Measurements from ENCODE around the gene MAML2. TPM values are rescaled to one million over a fixed set of nuclear protein-coding genes. Genes with fewer than 3 reads are reported as not detected.

MAML2 gene
- total RNA-seq, 1 donor from 2014 or later = 31.5 TPM

DNA sequence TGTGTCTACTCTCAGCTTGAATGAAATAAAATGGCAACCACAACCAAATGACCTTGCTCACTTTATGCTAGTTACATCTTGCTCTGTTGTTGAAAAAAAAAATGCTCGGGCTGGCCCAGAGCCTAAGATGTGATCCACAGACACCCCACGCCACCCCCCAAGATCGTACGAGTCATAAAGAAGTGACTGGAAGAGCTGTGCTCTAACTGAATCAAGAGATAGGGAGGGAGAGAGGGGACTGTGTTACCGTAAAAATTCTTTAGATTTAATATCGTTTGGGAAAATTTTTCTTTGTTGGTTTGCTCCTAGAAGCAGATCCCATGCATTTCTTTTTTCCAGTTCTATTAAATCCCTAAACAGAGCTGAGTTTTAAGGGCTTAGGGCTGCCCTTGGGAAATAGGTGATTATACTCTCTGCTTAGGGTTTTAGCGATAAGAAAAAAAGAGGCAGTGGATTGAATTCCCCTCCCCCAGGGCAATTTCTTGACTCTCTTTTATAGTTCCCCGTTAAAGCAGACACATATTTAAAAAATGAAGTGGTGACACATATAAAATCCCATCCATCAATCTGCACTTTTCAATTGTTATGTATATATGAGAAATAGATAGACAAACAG is 14.5 kb downstream of the MAML2 start:
- no peak overlapping the region for H3K4me3 ChIP-seq
- peaks cover 74% of the 10 kb centered on the region for H3K4me1 ChIP-seq
- H3K9me3 ChIP-seq = no peaks in the 10 kb centered on the region
- no peak for ATAC-seq
- DNase-seq = no peak
- TF ChIP-seq, protein P1, sequence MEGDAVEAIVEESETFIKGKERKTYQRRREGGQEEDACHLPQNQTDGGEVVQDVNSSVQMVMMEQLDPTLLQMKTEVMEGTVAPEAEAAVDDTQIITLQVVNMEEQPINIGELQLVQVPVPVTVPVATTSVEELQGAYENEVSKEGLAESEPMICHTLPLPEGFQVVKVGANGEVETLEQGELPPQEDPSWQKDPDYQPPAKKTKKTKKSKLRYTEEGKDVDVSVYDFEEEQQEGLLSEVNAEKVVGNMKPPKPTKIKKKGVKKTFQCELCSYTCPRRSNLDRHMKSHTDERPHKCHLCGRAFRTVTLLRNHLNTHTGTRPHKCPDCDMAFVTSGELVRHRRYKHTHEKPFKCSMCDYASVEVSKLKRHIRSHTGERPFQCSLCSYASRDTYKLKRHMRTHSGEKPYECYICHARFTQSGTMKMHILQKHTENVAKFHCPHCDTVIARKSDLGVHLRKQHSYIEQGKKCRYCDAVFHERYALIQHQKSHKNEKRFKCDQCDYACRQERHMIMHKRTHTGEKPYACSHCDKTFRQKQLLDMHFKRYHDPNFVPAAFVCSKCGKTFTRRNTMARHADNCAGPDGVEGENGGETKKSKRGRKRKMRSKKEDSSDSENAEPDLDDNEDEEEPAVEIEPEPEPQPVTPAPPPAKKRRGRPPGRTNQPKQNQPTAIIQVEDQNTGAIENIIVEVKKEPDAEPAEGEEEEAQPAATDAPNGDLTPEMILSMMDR (IDR thresholded peaks at IDR 0.05) = no peak
- peak overlapping the region; percentile 54 for H3K27ac ChIP-seq
- H3K36me3 ChIP-seq = no peaks in the 10 kb centered on the region
- intact Hi-C loops (cut with DNase I) = no loop called here
- H3K27me3 ChIP-seq (ENCODE audit: low read depth) = no peaks in the 10 kb centered on the region

DNA sequence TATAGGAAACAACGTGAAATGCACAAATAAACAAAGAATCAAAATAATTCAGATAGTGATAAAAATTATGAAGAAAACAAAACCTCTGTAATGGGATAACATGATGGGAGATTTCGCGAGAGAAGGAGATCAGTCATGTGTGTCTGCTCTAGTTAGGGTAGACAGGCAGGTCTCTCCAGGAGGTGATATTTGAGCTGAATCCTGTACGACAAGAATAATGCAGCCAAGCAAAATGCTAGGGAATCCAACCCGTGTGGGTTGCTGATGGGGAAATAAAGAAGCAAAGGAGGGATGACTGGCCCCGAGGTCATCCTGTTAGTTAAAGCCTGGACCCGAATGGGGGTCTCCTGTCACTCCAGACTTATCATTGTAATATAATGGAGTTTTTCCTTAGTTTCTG is 16.0 kb downstream of the MAML2 start:
- no peak for ATAC-seq
- Histone ChIP-seq H3K4me1 (peaks cover 67% of the 10 kb centered on the region), H3K36me3 (no peaks in the 10 kb centered on the region), H3K9me3 (no peaks in the 10 kb centered on the region), H3K27ac (no peak overlapping the region), H3K4me3 (no peak overlapping the region), H3K27me3 (ENCODE audit: low read depth) (no peaks in the 10 kb centered on the region)
- TF ChIP-seq, protein P1 (IDR thresholded peaks at IDR 0.05) = no peak
- no peak for DNase-seq
- intact Hi-C loops (cut with DNase I) = no loop called here

DNA sequence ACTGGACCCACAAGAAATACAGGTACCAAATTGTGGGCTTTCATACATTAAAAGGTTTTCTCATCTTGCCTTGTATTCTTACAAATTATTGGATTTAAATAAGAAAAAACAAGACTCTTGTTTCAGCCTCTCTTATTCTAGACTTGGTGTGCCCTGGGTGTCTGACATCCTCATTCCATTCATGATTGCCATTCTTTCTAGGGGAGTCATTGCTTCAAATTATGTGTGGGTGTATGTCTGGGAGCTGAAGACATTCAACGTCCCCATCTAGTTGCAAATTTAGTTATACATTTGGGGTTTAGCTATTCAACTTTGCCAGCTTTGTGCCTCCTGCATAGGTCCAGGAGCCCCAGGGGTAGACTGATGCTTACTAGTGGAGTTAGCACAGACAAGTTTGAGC is 18.1 kb downstream of the MAML2 start:
- peak; percentile 51 to 66 for ATAC-seq

DNA sequence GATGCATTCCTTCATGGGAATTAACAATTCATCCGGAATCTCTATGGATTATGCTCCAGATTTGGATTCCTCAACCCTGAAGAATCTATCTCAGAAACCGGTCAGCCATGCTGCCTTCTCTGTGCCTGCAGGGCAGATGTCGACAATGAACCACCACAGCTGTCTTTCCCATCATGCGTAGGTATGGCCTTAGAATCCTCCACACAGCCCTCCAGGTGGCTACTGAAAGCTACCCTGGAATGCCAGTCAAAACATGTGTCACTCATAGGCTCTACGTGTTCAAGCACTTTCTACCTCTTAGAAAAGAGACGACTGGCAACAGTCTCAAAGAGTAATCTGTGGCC is 19.4 kb downstream of the MAML2 start:
- ATAC-seq (no peak), DNase-seq (no peak)
- no peak overlapping the region for H3K27ac ChIP-seq
- intact Hi-C loops (cut with DNase I) = no loop called here
- TF ChIP-seq, protein P1 (IDR thresholded peaks at IDR 0.05) = no peak
- no peaks in the 10 kb centered on the region for H3K9me3 ChIP-seq
- no peaks in the 10 kb centered on the region for H3K27me3 ChIP-seq (ENCODE audit: low read depth)
- H3K36me3 ChIP-seq = no peaks in the 10 kb centered on the region
- H3K4me3 ChIP-seq = no peak overlapping the region
- H3K4me1 ChIP-seq = peaks cover 67% of the 10 kb centered on the region

More for the DNA sequence above, 18.1 kb downstream of the MAML2 start:
- Histone ChIP-seq H3K9me3 (no peaks in the 10 kb centered on the region), H3K4me3 (no peak overlapping the region), H3K36me3 (no peaks in the 10 kb centered on the region), H3K27ac (peak overlapping the region; percentile 47), H3K4me1 (peaks cover 67% of the 10 kb centered on the region), H3K27me3 (ENCODE audit: low read depth) (no peaks in the 10 kb centered on the region)
- no peak for DNase-seq
- TF ChIP-seq, protein P1 (IDR thresholded peaks at IDR 0.05) = no peak
- intact Hi-C loops (cut with DNase I) = no loop called here

DNA sequence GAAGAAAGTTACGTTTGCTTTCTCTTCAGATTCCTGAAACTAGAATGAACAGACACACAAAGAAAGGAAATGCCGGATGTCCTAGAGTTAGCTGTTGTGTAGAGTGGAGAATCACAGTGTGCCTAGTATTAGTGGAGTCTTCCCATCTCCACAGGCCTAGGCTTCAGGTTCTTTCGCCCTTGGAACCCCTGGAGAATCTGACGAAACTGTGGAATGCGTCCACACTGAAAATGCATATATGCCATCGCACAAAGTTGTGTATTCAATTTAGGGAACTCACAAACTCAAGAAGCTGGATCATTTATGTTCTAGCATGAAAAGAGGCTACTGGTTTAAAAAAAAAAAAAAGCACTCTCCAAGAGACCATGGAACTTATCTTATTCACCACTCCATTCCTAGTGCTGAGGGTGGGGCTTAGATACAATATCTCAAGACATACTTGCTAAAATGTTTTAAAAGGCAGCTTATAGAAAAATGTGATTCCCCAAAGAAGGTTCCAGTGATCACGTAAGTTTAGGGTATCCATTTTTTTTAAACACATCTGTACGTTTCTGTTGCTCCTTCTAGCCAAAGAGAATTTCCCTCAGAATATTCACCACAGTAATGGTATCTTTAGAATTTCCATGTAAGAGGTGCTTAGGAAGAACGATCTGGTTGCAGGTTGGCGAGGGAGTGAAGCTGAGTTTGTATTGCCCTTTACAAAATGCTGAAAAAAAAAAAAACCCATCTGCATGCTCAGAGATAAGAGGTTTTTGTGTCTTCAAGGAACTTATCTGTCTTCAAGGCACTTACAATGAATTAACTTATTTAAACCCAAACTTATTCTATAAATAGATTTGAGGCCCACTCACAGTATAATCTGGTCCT is 20.0 kb downstream of the MAML2 start:
- Histone ChIP-seq H3K4me1 (peaks cover 67% of the 10 kb centered on the region), H3K27ac (peak overlapping the region; percentile 58), H3K4me3 (no peak overlapping the region), H3K27me3 (ENCODE audit: low read depth) (no peaks in the 10 kb centered on the region), H3K9me3 (no peaks in the 10 kb centered on the region), H3K36me3 (no peaks in the 10 kb centered on the region)
- DNase-seq (no peak), ATAC-seq (no peak)
- TF ChIP-seq, protein P1 (IDR thresholded peaks at IDR 0.05) = no peak
- intact Hi-C loops (cut with DNase I) = no loop called here
